DND-41 (cell line): Measurements from ENCODE around the gene MXD1.

Source experiments
- EZH2 ChIP-seq: IDR thresholded peaks from 3 replicates; pipeline ENCODE4 v1.6.1; 2012; ENCODE audit warnings: borderline replicate concordance, low read depth, mild to moderate bottlenecking, moderate library complexity, low read length, inconsistent platforms; ENCODE audit not compliant: severe bottlenecking
- TF ChIP-seq, protein P1 (sequence below): IDR thresholded peaks from 2 replicates; pipeline ENCODE4 v1.5.1; 2012; ENCODE audit warnings: borderline replicate concordance, low read length, moderate library complexity, mild to moderate bottlenecking; ENCODE audit not compliant: poor library complexity, severe bottlenecking; ENCODE audit errors: extremely low read depth

DNA sequence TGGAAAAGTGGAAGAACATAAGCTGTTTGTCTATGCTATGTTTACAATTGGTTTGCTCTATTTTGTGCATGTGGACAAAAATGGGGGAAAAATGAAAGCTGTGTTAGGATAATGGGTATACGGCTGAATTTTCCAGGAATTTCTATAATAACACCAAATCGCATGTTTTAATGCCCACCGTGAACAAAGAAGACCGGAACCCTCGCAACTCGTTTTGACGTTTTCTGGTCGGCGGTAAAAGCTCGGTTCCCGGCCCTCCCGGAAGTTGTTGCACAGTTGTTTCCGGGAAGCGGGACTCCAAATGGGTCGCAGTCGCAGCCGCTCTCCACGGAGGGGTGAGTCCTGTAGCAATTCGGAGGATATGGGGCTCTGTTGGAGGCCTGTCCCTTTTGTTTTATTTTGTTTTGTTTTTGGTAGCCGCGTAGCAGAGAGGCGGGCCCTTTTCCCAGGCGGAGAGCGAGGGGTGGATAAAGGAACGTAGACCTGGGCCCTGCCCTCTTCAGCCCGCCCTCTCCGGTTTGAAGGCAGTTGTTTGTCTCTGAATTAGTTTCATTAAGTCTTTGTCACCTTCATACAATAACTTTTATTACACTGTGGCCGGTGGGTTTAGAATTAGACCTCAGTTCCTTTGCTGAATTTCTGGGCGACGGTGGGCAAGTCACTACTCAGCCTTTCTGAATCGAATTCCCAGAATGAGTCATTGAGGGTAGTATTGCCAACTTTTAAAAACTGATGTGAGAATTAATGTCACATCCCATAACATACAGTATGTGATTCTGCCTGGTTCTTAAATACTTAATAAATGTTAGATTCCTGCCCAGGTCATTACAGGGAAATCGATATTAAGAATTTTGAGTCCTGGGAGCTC lies 21.0 kb upstream of the MXD1 start, which contains the start of gene SNRNP27:
- TF ChIP-seq, protein P1, sequence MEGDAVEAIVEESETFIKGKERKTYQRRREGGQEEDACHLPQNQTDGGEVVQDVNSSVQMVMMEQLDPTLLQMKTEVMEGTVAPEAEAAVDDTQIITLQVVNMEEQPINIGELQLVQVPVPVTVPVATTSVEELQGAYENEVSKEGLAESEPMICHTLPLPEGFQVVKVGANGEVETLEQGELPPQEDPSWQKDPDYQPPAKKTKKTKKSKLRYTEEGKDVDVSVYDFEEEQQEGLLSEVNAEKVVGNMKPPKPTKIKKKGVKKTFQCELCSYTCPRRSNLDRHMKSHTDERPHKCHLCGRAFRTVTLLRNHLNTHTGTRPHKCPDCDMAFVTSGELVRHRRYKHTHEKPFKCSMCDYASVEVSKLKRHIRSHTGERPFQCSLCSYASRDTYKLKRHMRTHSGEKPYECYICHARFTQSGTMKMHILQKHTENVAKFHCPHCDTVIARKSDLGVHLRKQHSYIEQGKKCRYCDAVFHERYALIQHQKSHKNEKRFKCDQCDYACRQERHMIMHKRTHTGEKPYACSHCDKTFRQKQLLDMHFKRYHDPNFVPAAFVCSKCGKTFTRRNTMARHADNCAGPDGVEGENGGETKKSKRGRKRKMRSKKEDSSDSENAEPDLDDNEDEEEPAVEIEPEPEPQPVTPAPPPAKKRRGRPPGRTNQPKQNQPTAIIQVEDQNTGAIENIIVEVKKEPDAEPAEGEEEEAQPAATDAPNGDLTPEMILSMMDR = peak; percentile 1
- no peak for TF ChIP-seq EZH2
